Liver (tissue), 9 donors: ENCODE results near the gene USP53. TPM values are rescaled to one million over a fixed set of nuclear protein-coding genes. Genes with fewer than 3 reads are reported as not detected.

Experiments
- DNase-seq: peaks from one replicate; pipeline ENCODE4 v3.0.0-alpha.2; 2017; ENCODE audit warnings: low spot score
- H3K27ac ChIP-seq, 2 donors: one replicate each; pipeline ENCODE4 v1.7.0; 2013; ENCODE audit warnings: inconsistent platforms in 2 of 2, low read length in 2 of 2, control low read depth in 1 of 2, low read depth in 1 of 2, mild to moderate bottlenecking in 1 of 2
- H3K27me3 ChIP-seq, 4 donors: one replicate each; pipeline versions ENCODE4 v1.6.1 to v1.7.0; 2013; ENCODE audit warnings: low read length in 3 of 4, inconsistent platforms in 1 of 4, mild to moderate bottlenecking in 1 of 4, moderate library complexity in 1 of 4; ENCODE audit not compliant: control insufficient read depth in 4 of 4, insufficient read depth in 4 of 4
- H3K36me3 ChIP-seq, 4 donors: one replicate each; pipeline versions ENCODE4 v1.6.1 to v1.7.0; 2013; ENCODE audit warnings: low read length in 3 of 4, mild to moderate bottlenecking in 3 of 4, low read depth in 1 of 4, moderate library complexity in 1 of 4; ENCODE audit not compliant: control insufficient read depth in 4 of 4, insufficient read depth in 3 of 4
- H3K4me1 ChIP-seq, 4 donors: one replicate each; pipeline versions ENCODE4 v1.6.1 to v1.7.0; 2013; ENCODE audit warnings: low read length in 3 of 4, mild to moderate bottlenecking in 3 of 4, moderate library complexity in 1 of 4; ENCODE audit not compliant: control insufficient read depth in 4 of 4, insufficient read depth in 4 of 4
- H3K4me3 ChIP-seq, 3 donors: one replicate each; pipeline versions ENCODE4 v1.6.1 to v1.7.0; 2013; ENCODE audit warnings: low read length in 3 of 3, control low read depth in 1 of 3, low read depth in 1 of 3, mild to moderate bottlenecking in 1 of 3
- H3K9ac ChIP-seq, 2 donors: one replicate each; pipeline ENCODE4 v1.7.0; 2013; ENCODE audit warnings: low read length in 2 of 2, mild to moderate bottlenecking in 2 of 2, moderate library complexity in 2 of 2, control low read depth in 1 of 2, low read depth in 1 of 2
- H3K9me3 ChIP-seq, 4 donors: one replicate each; pipeline versions ENCODE4 v1.6.1 to v1.7.0; 2013; ENCODE audit warnings: low read length in 3 of 4; ENCODE audit not compliant: control insufficient read depth in 4 of 4
- ATF3 ChIP-seq: IDR thresholded peaks from 2 replicates; pipeline ENCODE4 v1.6.1; 2016; ENCODE audit warnings: antibody characterized with exemption
- CTCF ChIP-seq: fragments of 150-350 bp; IDR thresholded peaks from 2 replicates; pipeline ENCODE4 v1.5.1; 2017; ENCODE audit warnings: improper control_type of control experiment, low read depth, low read length; ENCODE audit not compliant: missing input control
- EGR1 ChIP-seq, 2 donors: IDR thresholded peaks; 2 replicates each; pipeline ENCODE4 v1.6.1; 2016 to 2018; ENCODE audit warnings: antibody characterized with exemption in 2 of 2, low read depth in 2 of 2
- FOXA1 ChIP-seq: IDR thresholded peaks from 2 replicates; pipeline ENCODE4 v1.6.1; 2016; ENCODE audit warnings: antibody characterized with exemption
- FOXA2 ChIP-seq: IDR thresholded peaks from 2 replicates; pipeline ENCODE4 v1.6.1; 2016; ENCODE audit warnings: antibody characterized with exemption
- GABPA ChIP-seq, 2 donors: IDR thresholded peaks in 1 of 2; conservative IDR thresholded peaks in 1 of 2; 2 replicates each; pipeline ENCODE4 v1.6.1; 2016; ENCODE audit warnings: antibody characterized with exemption in 2 of 2, mild to moderate bottlenecking in 1 of 2, moderate library complexity in 1 of 2
- HNF4A ChIP-seq, 2 donors: conservative IDR thresholded peaks; 2 replicates each; pipeline ENCODE4 v1.6.1; 2016; ENCODE audit warnings: antibody characterized with exemption in 2 of 2, mild to moderate bottlenecking in 2 of 2
- HNF4G ChIP-seq: IDR thresholded peaks from 2 replicates; pipeline ENCODE4 v1.6.1; 2016; ENCODE audit warnings: antibody characterized with exemption
- JUND ChIP-seq, 2 donors: IDR thresholded peaks; 2 replicates each; pipeline ENCODE4 v1.6.1; 2016; ENCODE audit warnings: antibody characterized with exemption in 2 of 2
- MAX ChIP-seq: IDR thresholded peaks from 2 replicates; pipeline ENCODE4 v1.6.1; 2016; ENCODE audit warnings: antibody characterized with exemption
- NR2F2 ChIP-seq: IDR thresholded peaks from 2 replicates; pipeline ENCODE4 v1.6.1; 2016; ENCODE audit warnings: antibody characterized with exemption
- RAD21 ChIP-seq, 2 donors: IDR thresholded peaks; 2 replicates each; pipeline ENCODE4 v1.6.1; 2016; ENCODE audit warnings: antibody characterized with exemption in 2 of 2, mild to moderate bottlenecking in 2 of 2
- REST ChIP-seq: IDR thresholded peaks from 2 replicates; pipeline ENCODE4 v1.6.1; 2016; ENCODE audit warnings: antibody characterized with exemption, mild to moderate bottlenecking
- RXRA ChIP-seq, 2 donors: IDR thresholded peaks; 2 replicates each; pipeline ENCODE4 v1.6.1; 2017 to 2018; ENCODE audit warnings: antibody characterized with exemption in 2 of 2, mild to moderate bottlenecking in 1 of 2
- SP1 ChIP-seq: IDR thresholded peaks from 2 replicates; pipeline ENCODE4 v1.6.1; 2018; ENCODE audit warnings: antibody characterized with exemption, mild to moderate bottlenecking
- TAF1 ChIP-seq: conservative IDR thresholded peaks from 2 replicates; pipeline ENCODE4 v1.6.1; 2016; ENCODE audit warnings: antibody characterized with exemption, mild to moderate bottlenecking
- YY1 ChIP-seq: IDR thresholded peaks from 2 replicates; pipeline ENCODE4 v1.6.1; 2016; ENCODE audit warnings: antibody characterized with exemption, mild to moderate bottlenecking
- ZBTB33 ChIP-seq: IDR thresholded peaks from 2 replicates; pipeline ENCODE4 v1.6.1; 2016; ENCODE audit warnings: antibody characterized with exemption
- WGBS: extraction: QIAGEN DNeasy Blood & Tissue Kit; methylation state at CpG from one replicate; pipeline ENCODE4 v1.1.7; 2013; 5-methylcytosine and 5-hydroxymethylcytosine counted together
- polyA plus RNA-seq, 2 donors: library from polyadenylated mRNA; stranded (reverse) in 1 of 2; unstranded in 1 of 2; fragments of 200-250 nt in 1 of 2; fragments of >200 nt in 1 of 2; fragmentation: Nextera tagmentation in 1 of 2; extraction: Ambion mirVana in 1 of 2; gene quantifications; one replicate each; pipeline versions ENCODE4 v1.2.1 to v1.2.3, GENCODE V29; 2013 to 2015
- total RNA-seq, 2 donors: library from RNA; depleted of rRNA; stranded (reverse); fragments of >200 nt; gene quantifications; one replicate each; pipeline ENCODE4 v1.2.3, GENCODE V29; 2014
- donor health status: healthy.
- donor health status: healthy.
- donor health status: healthy.
- donor health status: healthy.
- donor health status: healthy.

Gene USP53
- total and polyA plus RNA-seq, 4 donors, result 4.7 to 20.7 (median 5.9) TPM

DNA sequence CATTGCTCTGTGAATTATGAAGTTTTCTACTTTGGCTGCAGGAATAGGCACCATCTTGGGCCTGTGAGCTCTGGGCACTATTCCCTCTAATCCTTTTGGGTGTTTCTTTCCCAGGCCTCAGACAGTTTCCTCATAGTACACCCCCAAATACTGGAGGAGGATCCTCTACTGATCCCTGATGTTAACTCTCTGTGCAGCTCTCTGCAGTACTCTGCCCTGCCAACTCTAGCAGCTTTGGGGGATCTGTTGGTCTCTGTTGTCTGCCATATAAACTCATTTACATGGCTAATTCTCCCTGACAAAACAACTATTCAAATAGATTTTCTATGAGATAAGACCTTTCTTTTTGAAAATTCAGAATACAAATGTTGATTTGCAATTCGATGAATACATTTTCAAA is 29.9 kb downstream of the USP53 start:
- no peak for TF ChIP-seq NR2F2
- no peak for TF ChIP-seq MAX
- no peak for TF ChIP-seq HNF4A (conservative IDR thresholded peaks at IDR 0.05)
- TF ChIP-seq REST, result no peak
- no peak for TF ChIP-seq JUND (IDR thresholded peaks at IDR 0.05)
- no peak for TF ChIP-seq GABPA (IDR thresholded peaks at IDR 0.05 in 1 of 2, conservative IDR thresholded peaks at IDR 0.05 in 1 of 2)
- TF ChIP-seq TAF1, result no peak
- no peak for TF ChIP-seq EGR1 (IDR thresholded peaks at IDR 0.05; ENCODE audit: low read depth in 2 of 2)
- no peak for TF ChIP-seq SP1
- TF ChIP-seq FOXA1, result no peak
- TF ChIP-seq RAD21 (IDR thresholded peaks at IDR 0.05), result no peak
- TF ChIP-seq ZBTB33, result no peak
- no peak for TF ChIP-seq RXRA (IDR thresholded peaks at IDR 0.05)
- no peak for TF ChIP-seq CTCF
- TF ChIP-seq HNF4G, result no peak
- no peak for TF ChIP-seq YY1
- no peak for TF ChIP-seq FOXA2
- TF ChIP-seq ATF3, result no peak
- no peak overlapping the region for H3K4me3 ChIP-seq
- peaks cover 1 to 15% (median 5%) of the 10 kb centered on the region in 4 donors for H3K36me3 ChIP-seq
- 99% methylated on average over 1 of the region's 1 CpG for WGBS
- H3K9ac ChIP-seq, result no peak overlapping the region
- no peaks in the 10 kb centered on the region for H3K9me3 ChIP-seq
- no peak for DNase-seq
- H3K27me3 ChIP-seq, result no peaks in the 10 kb centered on the region
- peaks cover 0 to 2% (median 0%) of the 10 kb centered on the region in 4 donors for H3K4me1 ChIP-seq
- H3K27ac ChIP-seq, result no peak overlapping the region
